ENCODE data around the gene DUSP8. TPM values are rescaled to one million over a fixed set of nuclear protein-coding genes. Genes with fewer than 3 reads are reported as not detected.

The DUSP8 gene
- total RNA-seq, 1 donor from 2014 or later, result 7.7 TPM

DNA sequence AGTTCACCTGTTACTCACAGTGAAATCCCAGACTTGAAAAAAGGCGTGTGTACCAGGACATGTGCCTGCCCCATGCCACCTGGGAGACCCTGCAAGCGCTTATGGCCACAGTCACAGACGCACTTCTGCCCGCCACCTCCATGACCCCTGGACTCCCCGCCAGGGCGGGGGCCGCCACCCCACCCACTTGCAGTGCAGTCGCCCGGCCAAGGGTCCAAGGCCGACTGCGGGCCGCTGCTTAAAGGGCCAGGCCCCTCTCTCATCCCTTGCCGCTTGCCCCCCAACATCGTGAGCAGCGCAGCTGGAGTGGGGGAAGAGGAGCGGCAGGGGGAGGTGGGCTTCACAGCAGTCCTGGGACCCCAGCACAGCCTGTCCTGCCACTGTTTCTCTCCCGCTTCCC lies 10.8 kb downstream of the DUSP8 start:
- no peak overlapping the region for H3K4me3 Mint-ChIP-seq (ENCODE audit: unreplicated experiment)
- peaks cover 30% of the 10 kb centered on the region for H3K4me1 Mint-ChIP-seq (ENCODE audit: unreplicated experiment)
- DNase-seq (ENCODE audit: extremely low spot score, unreplicated experiment), result no peak
- H3K36me3 Mint-ChIP-seq (ENCODE audit: unreplicated experiment), result peaks cover 4% of the 10 kb centered on the region
- H3K27ac Mint-ChIP-seq (ENCODE audit: unreplicated experiment), result no peak overlapping the region
- H3K27me3 Mint-ChIP-seq (ENCODE audit: unreplicated experiment), result no peaks in the 10 kb centered on the region
- TF ChIP-seq, protein P1, sequence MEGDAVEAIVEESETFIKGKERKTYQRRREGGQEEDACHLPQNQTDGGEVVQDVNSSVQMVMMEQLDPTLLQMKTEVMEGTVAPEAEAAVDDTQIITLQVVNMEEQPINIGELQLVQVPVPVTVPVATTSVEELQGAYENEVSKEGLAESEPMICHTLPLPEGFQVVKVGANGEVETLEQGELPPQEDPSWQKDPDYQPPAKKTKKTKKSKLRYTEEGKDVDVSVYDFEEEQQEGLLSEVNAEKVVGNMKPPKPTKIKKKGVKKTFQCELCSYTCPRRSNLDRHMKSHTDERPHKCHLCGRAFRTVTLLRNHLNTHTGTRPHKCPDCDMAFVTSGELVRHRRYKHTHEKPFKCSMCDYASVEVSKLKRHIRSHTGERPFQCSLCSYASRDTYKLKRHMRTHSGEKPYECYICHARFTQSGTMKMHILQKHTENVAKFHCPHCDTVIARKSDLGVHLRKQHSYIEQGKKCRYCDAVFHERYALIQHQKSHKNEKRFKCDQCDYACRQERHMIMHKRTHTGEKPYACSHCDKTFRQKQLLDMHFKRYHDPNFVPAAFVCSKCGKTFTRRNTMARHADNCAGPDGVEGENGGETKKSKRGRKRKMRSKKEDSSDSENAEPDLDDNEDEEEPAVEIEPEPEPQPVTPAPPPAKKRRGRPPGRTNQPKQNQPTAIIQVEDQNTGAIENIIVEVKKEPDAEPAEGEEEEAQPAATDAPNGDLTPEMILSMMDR (IDR thresholded peaks at IDR 0.05), result no peak
- no peaks in the 10 kb centered on the region for H3K9me3 Mint-ChIP-seq (ENCODE audit: unreplicated experiment)

DNA sequence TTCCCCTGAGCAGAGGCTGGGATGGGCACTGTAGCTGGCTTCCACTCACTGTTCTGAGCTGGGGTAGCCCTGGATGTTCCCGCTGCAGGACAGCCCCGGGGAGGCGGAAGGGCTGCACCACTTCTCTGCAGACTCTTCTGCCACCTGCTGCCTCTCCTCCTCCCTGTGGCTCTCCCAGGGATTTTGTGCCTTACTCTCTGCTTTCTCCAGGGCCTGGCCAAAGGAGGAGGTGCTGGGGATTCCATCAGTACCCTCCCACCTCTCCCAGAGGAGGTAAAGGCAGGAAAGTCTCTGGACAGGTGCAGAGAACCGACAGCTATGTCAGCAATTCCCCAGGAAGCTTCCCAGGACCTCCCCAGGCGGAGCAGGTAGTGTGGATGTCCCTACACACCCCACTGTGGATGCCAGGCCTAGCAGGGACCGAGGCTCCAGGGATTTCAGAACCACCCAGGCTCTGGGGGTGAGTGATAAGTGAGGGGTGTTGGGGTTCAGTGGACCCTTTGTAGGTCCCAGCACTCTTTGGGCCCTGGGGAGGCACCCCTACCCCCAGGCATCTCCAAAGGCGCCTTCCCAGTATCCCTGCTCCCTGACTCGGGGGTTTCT lies 11.3 kb downstream of the DUSP8 start:
- TF ChIP-seq, protein P1 (IDR thresholded peaks at IDR 0.05), result no peak
- Mint-ChIP-seq H3K4me3 (ENCODE audit: unreplicated experiment) (no peak overlapping the region), H3K36me3 (ENCODE audit: unreplicated experiment) (peaks cover 4% of the 10 kb centered on the region), H3K4me1 (ENCODE audit: unreplicated experiment) (peaks cover 30% of the 10 kb centered on the region), H3K9me3 (ENCODE audit: unreplicated experiment) (no peaks in the 10 kb centered on the region), H3K27ac (ENCODE audit: unreplicated experiment) (no peak overlapping the region), H3K27me3 (ENCODE audit: unreplicated experiment) (no peaks in the 10 kb centered on the region)
- no peak for DNase-seq (ENCODE audit: extremely low spot score, unreplicated experiment)

DNA sequence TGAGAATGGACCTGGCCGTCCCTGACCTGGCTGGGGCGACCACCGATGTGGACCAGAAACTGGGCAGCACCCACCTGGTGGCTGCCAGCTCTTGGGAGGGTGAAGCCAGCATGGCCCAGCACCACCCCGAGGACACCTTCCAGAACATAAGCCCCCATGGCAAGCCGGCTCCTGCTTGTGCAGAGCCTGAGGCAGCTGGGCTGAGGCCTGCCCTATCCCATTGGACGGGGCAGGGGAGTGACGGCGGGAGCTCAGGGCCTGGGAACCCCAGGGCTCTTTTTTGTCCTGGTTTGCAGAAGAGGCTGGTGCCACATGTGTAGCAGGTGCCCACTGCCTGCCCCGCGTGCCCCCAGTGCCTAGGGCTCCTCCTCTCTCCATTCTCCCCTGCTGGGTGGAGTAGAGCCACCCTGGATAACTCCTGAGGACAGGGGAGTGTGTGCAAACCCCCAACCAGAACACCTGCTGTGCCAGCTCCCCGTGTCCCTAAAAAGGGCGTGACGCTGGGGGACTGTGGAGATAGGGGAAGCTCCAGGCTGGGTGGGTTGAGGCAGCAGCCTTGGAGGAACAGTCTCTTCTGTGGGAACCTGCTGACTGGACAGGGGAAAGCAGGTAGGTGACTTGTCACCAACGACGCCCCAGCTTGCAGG lies 11.9 kb downstream of the DUSP8 start:
- no peak overlapping the region for H3K4me3 Mint-ChIP-seq (ENCODE audit: unreplicated experiment)
- no peaks in the 10 kb centered on the region for H3K9me3 Mint-ChIP-seq (ENCODE audit: unreplicated experiment)
- peak overlapping the region; percentile 89 for H3K27ac Mint-ChIP-seq (ENCODE audit: unreplicated experiment)
- peaks cover 29% of the 10 kb centered on the region for H3K4me1 Mint-ChIP-seq (ENCODE audit: unreplicated experiment)
- TF ChIP-seq, protein P1 (IDR thresholded peaks at IDR 0.05), result no peak
- H3K36me3 Mint-ChIP-seq (ENCODE audit: unreplicated experiment), result peaks cover 4% of the 10 kb centered on the region
- DNase-seq (ENCODE audit: extremely low spot score, unreplicated experiment), result no peak
- H3K27me3 Mint-ChIP-seq (ENCODE audit: unreplicated experiment), result no peaks in the 10 kb centered on the region

DNA sequence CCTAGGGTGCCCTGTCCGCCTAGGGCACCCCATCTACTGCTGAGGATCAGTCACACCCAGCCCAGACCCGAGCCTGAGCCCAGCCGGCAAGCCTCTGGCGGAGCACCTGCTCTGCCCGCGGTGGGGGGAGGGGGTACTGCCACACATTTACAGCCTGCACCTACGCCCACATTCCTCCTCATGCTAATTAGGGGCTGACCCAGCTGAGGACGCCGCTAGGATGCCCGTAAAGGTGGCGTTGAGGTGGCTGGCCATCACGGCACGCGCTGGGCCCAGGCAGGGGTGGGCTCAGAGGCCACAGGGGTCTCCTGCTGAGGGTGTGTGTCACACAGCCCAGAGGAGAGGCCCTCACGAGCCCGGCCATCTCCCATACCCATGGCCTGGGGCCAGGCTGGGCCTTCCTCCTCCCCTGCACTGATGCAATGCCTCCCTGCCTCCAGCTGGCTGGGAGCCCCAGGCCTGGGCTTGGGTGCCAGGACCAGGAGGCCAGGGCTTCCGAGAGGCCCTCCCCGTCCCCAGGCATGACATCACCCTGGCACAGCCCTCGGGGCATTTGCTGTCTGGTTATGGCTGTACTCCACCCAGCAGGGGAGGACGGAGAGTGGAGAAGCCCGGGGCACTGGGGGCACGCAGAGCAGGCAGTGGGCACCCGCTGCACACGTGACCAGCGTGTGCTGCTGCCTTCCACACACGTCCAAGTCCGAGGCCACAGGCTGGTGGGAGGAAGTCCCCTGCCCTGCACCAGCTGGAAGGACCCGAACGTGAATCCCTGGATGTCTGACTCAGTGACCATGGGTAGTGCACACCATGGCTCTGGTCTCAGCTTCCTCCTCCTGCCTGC lies 12.7 kb downstream of the DUSP8 start:
- H3K27ac Mint-ChIP-seq (ENCODE audit: unreplicated experiment), result peak overlapping the region; percentile 89
- peaks cover 4% of the 10 kb centered on the region for H3K36me3 Mint-ChIP-seq (ENCODE audit: unreplicated experiment)
- peaks cover 27% of the 10 kb centered on the region for H3K4me1 Mint-ChIP-seq (ENCODE audit: unreplicated experiment)
- TF ChIP-seq, protein P1 (IDR thresholded peaks at IDR 0.05), result no peak
- peak overlapping the region; percentile 18 for H3K4me3 Mint-ChIP-seq (ENCODE audit: unreplicated experiment)
- peak; percentile 97 for DNase-seq (ENCODE audit: extremely low spot score, unreplicated experiment)
- H3K27me3 Mint-ChIP-seq (ENCODE audit: unreplicated experiment), result no peaks in the 10 kb centered on the region
- H3K9me3 Mint-ChIP-seq (ENCODE audit: unreplicated experiment), result no peaks in the 10 kb centered on the region

DNA sequence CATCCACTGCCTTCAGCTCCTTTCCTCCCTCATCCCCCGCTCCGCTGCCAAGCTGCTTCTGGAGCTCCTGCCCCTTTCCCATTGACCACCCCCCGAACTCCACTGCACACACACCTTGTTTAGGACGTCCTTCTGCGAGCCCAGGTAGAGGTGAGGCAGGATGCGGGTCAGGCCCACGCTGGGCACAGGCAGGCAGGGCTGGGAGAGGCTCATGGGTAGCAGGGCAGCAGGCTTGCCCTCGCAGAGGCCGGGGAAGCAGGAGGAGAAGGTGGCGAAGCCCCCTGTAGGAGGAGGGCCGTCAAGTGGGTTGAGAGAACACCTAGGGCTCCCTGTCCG lies 13.3 kb downstream of the DUSP8 start:
- Mint-ChIP-seq H3K27me3 (ENCODE audit: unreplicated experiment) (no peaks in the 10 kb centered on the region), H3K4me1 (ENCODE audit: unreplicated experiment) (peaks cover 28% of the 10 kb centered on the region), H3K4me3 (ENCODE audit: unreplicated experiment) (peak overlapping the region; percentile 18), H3K27ac (ENCODE audit: unreplicated experiment) (peak overlapping the region; percentile 89), H3K9me3 (ENCODE audit: unreplicated experiment) (no peaks in the 10 kb centered on the region), H3K36me3 (ENCODE audit: unreplicated experiment) (peaks cover 4% of the 10 kb centered on the region)
- DNase-seq (ENCODE audit: extremely low spot score, unreplicated experiment), result no peak
- TF ChIP-seq, protein P1 (IDR thresholded peaks at IDR 0.05), result no peak

Measured in osteocyte (in vitro differentiated cells).